HG03025 (cell line): Measurements from ENCODE around the gene ZNF814.
"Not testable (repeated sequence)": the region's sequence is repeated elsewhere in the genome, so short reads cannot be mapped to it uniquely, and the experiment has no call there.

ENCODE experiments used
- ATAC-seq: cut with Tn5 transposase; IDR thresholded peaks from one replicate; pipeline ENCODE4 v1.9.1; 2021; ENCODE audit warnings: mild to moderate bottlenecking, moderate library complexity; ENCODE audit not compliant: unreplicated experiment, low FRiP score

The ZNF814 gene

DNA sequence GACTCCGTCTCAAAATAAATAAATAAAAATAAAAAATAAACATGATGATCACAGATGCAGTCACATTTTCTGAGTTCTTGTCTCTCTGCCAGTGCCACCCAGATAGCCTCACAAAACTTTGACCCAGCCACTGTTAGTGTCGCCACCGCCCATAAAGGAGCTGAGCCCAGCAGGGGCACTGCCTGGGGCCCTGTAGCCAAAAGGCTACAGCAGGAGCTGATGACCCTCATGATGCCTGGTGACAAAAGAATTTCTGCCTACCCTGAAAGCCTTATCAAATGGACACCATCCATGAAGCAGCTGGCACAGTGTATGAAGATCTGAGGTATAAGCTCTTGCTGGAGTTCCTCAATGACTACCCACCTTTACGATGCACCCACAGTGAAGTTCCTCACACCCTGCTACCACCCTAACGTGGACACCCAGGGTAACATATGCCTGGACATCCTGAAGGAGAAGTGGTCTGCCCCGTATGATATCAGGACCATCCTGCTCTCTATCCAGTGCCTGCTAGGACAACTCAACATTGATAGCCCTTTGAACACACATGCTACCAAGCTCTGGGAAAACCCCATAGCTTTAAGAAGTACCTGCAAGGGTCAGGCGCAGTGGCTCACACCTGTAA is 20.9 kb downstream of the ZNF814 start:
- ATAC-seq: no peak

DNA sequence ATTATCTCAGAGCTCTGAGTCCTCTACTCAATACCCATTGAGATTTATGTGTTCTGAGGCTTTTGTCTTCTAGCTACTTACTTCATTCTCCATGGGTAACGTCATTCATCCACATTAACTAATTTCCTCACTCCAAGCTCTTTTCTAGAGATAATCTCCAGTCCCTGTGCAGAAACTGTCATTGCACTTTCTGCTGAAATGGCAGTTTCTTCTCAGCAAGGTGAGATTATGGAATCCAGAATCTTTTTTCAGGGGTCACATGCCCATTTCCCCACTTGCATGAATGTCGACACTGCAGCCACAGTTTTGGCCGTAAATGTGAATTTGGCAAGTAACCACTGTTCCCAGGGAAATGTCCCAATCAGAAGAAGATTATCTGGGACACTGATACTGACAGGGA is 26.5 kb downstream of the ZNF814 start:
- not testable (repeated sequence) for ATAC-seq

GRCh38 chr19:57854117-57854516 is 34.7 kb downstream of the ZNF814 start:
- not testable (repeated sequence) for ATAC-seq

DNA sequence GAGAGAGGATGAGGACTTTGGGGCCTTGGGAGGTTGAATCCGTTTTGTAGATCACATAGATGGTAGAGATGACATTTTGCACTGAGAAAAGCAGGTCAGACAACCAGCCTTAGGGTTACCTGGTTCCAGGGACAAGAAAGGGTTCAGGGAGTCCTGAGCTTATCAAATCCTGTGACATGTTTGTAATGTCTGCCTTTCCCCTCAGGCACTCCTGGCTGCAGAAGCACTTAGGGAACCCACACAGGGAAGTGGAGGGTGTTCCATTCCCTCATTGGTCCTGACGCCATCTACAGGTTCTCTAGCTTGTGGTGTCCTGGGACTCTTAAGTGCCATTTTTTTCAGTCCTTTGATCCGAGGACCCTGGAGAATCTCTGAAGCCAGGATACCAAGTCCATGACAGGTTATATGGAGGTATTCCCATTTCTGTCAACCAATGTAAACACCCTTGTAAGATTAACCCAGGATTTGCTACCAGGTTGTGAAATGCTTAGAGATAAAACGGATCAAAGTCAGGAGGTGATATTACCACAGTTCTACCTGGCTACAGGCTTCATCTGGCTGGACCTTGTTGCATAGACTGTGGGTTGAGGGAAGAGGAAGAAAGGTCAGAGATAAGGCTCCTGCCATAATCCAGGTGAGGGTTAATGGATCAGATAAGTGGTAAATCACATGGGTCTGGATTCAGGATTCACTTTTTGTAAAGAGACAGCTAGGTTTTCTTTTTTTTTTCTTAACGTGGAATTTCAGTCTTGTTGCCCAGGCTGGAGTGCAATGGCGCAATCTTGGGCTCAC is 36.8 kb downstream of the ZNF814 start:
- ATAC-seq: not testable (repeated sequence)

DNA sequence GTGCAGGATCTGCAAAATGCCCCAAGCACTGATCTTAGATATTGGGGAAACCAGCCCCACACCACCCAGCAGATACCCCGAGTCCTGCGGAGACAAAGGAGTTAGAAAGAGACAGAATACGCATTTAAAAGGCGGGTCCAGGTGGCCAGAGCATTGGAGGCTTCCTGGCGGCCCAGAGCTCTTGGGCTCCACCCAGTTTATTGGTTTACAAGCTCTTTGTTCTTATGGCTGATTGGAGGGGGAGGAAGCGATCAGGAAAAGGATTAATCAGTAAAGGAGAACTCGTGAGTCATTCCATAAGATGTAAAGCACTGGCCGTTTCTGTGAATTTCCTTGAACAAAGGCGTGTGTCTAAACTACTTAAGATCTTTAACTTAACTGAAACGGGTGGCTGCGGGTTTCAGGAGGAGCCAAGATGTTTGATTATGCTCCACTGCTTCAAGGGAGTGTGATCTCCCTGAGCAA is 38.3 kb downstream of the ZNF814 start:
- no peak for ATAC-seq

DNA sequence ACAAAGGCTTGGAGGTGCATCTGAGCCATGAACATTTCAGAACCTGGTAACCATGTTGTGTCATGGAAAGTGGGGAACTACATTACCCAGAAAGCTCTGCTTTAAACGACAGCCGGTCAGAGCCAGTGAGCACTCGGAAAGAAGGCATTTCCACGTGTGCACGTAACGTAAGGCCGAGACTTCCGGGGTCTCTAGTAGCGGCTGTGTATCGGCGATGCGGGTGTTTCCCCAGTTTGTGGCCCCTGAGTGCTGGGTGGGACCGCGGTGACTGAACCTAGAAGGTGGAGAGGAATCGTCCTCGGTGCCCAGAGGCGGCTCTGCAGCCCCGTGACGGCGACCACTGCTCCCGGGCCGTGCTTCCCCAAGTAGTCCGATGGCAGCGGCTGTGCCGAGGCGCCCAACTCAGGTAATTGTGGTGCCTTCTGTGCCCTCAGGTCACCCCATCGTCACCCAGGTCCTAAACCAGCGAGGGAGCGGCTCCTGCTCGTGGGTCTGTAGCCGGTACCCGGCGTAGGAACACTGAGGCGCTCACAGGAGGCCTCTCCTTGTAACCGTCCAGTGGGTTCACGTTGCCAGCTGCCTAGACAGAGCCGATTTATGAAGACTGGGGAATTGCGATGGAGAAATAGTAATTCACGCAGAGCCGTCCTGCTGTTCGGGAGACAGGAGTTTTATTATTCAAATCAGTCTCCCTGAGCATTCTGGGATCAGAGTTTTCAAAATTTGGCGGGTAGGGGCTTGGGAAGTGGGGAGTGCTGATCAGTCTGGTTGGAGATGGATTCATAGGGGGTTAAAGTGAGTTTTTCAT is 39.0 kb downstream of the ZNF814 start, which contains the start of gene ZNF587:
TSS of gene ZNF587 (plus strand) at position 194 of the 808 bp plus-strand sequence. CDS start at position 374, 180 bp downstream.
- ATAC-seq: peak; percentile 81

DNA sequence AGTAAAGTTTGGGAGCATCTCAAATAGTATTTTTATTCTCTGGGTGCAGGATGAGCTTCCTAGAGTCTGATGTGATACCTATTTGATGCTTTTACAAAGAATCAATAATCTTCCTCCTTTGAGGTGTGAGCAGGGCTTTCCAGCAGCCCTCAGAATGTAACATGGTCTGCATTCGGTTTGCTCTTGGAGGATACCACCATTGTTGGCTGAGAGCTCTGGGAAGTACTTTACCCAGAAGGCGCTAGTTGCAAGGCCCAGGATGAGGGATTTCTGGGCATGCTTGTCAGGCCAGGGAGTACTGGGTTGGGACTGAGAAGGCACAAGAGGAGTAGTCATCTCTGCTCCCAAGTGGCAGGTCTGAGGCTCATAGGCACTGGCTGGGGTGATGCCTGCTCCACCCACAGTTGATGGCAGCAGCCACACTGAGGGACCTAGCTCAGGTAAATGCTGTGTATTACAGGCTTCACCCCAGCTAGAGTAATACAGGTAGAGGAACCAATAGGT is 39.6 kb downstream of the ZNF814 start:
- ATAC-seq: not testable (repeated sequence)

DNA sequence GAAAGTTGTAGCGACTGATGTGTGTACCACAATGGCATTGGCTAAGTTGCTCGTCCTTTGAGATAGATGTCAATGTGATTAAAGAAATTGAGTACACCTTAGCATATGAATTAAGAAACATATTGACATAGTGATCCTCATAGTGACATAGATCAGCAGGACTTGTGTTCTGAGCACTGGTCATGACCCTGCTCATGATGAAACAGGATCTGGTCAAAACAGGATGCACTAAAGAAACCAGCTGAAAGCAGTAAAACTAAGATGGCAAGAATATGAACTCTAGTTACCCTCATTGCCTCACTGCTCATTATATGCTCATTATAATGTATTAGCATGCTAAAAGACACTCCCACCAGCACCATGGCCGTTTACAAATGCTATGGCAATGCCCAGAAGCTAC is 41.7 kb downstream of the ZNF814 start:
- not testable (repeated sequence) for ATAC-seq

DNA sequence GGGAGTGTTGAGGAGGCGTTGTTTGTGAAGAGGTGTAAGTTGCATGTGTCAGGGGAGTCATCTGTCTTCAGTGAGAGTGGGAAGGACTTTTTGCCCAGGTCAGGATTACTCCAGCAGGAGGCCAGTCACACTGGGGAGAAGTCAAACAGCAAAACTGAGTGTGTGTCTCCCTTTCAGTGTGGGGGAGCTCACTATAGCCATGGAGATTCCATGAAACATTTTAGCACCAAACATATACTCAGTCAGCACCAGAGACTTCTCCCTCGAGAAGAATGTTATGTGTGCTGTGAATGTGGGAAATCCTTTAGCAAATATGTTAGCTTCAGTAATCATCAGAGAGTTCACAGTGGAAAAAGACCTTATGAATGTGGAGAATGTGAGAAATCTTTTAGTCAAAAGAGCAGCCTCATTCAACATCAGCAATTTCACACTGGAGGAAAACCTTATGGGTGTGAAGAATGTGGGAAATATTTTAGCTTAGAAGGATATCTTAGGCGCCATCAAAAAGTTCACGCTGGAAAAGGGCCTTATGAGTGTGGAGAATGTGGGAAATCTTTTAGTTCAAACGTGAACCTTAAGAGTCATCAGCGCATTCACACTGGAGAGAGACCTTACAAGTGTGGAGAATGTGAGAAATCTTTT is 47.6 kb downstream of the ZNF814 start:
- ATAC-seq: no peak

- not testable (repeated sequence) for ATAC-seq
These were observed 50.1 kb downstream of the ZNF814 start for GRCh38 chr19:57838622-57839191.

- not testable (repeated sequence) for ATAC-seq
These were observed 51.8 kb downstream of the ZNF814 start for GRCh38 chr19:57836991-57837390.

DNA sequence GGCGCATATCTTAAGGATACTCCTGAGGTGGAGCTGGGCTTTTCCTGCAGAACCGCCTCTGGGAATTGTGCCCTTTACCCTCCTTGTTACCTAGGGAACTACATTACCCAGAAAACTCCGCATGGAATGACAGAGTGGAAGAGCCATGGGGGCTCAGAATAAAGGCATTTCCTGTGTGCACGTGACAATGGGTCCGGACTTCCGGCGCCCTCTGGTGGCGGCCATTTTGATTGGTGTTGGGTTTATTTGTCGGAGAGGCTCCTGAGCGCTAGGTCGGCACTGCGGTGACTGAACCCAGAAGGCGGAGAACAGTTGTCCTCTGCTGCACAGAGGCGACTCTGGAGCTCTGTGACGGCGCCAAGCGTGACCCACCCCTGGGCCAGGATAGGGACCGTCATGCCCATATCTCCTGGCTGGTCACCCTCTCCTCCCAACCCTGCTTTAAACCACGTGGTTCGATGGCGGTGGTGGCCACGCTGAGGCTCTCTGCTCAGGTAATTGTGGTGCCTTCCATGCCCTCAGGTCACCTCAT is 58.7 kb downstream of the ZNF814 start, which contains the start of gene ZNF587B:
TSS of gene ZNF587B (plus strand) at position 229 of the 532 bp plus-strand sequence. CDS start at position 459, 230 bp downstream.
- no peak for ATAC-seq

DNA sequence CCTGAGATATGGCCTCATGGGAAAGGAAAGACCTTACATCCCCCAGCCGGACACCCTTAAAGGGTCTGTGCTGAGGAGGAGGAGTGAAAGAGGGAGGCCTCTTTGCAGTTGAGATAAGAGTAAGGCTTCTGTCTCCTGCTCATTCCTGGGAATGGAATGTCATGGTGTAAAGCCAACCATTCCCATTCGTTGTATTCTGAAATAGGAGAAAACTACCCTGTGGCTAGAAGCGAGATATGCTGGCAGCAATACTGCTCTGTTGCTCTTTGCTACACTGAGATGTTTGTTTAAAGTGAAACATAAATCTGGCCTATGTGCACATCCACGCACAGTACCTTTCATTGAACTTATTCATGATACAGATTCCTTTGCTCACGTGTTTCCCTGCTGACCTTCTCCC is 59.5 kb downstream of the ZNF814 start:
- no peak for ATAC-seq

DNA sequence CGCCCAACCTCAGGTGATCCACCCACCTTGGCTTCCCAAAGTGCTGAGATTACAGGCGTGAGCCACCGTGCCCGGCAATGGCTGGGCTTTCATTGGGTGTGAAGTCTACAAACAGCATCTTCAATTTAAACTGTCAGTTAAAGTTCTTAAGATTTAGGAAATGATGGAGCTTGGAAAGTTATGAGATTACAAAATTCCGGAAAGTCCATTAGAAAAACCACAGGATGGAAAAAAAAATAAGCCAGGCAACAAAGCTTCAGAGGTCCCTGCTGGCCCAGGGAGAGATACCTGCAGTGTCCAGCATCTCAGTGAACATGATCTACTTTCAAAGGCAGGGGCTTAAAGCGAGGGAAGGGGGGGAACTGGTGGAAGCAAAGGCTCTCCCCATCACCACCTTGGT is 63.3 kb downstream of the ZNF814 start:
- ATAC-seq: no peak

DNA sequence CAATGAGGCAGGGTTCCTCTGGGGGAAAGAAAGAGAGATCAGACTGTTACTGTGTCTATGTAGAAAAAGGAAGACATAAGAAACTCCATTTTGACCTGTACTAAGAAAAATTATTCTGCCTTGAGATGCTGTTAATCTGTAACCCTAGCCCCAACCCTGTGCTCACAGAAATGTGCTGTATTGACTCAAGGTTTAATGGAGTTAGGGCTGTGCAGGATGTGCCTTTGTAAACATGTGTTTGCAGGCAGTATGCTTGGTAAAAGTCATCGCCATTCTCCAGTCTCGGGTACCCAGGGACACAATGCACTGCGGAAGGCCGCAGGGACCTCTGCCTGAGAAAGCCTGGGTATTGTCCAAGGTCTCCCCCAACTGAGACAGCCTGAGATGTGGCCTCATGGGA is 65.2 kb downstream of the ZNF814 start:
- ATAC-seq: not testable (repeated sequence)

DNA sequence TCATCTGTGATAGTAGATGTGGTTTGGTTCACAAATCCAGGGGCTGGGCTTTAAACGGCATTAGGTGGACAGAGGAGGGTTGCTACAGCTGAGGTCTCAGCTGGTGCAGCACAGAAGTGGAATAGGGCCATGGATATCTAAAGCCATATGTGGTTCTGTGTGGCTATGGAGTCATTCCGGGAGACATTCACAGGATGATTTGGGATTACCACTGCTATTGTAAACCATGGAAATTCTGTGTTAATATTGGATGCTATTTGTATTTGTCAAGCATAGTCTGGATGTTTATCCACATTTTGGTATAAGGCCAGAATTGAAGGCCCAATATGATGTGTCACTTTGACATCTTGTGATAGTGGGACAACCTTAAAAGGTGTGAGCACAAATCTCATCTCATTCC is 65.7 kb downstream of the ZNF814 start:
- ATAC-seq: not testable (repeated sequence)

- not testable (repeated sequence) for ATAC-seq
These were observed 67.3 kb downstream of the ZNF814 start for GRCh38 chr19:57821501-57821900.

DNA sequence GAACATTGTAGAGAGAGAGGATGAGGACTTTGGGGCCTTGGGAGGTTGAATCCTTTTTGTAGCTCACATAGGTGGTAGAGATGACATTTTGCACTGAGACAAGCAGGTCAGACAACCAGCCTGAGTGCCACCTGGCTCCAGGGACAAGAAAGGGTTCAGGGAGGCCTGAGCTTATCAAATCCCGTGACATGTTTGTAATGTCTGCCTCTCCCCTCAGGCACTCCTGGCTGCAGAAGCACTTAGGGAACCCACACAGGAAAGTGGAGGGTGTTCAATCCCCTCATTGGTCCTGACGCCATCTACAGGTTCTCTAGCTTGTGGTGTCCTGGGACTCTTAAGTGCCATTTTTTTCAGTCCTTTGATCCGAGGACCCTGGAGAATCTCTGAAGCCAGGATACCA is 67.7 kb downstream of the ZNF814 start:
- ATAC-seq: not testable (repeated sequence)

DNA sequence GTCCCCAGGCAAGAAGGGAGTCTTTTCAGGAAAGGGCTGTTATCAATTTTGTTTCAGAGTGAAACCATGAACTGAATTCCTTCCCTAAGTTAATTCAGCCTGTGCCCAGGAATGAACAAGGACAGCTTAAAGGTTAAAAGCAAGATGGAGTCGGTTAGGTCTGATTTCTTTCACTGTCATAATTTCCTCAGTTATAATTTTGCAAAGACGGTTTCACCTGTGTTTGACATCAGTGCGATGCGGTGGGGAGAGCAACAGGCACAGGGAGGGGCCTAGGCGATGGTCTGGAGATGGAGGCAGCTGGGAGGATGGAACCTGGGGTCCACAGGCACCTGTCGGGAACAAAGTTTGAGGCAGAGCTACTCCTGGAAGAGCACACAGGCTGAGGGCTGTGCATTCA is 68.2 kb downstream of the ZNF814 start:
- ATAC-seq: no peak
